Epithelial cell of alveolus of lung (primary cell): ENCODE results near the gene OPN1LW. TPM values are rescaled to one million over a fixed set of nuclear protein-coding genes. Genes with fewer than 3 reads are reported as not detected.

Source experiments
- total RNA-seq: library from RNA; depleted of rRNA; stranded (reverse); fragments of >200 nt; gene quantifications from 2 replicates; pipeline ENCODE4 v1.2.1, GENCODE V29; 2015

Gene OPN1LW
- not detected in 2 replicates for total RNA-seq

GRCh38 chrX:154144010-154144409, at the start of gene OPN1LW:
OPN1LW (plus strand) TSS chrX:154144243; CDS start chrX:154144284, 41 bp downstream.

GRCh38 chrX:154097589-154098541, 46.2 kb upstream of the OPN1LW start, which contains the start of gene MECP2:
MECP2 (minus strand) TSS chrX:154097717.

GRCh38 chrX:154182296-154182695, 38.3 kb downstream of the OPN1LW start, which contains the start of gene OPN1MW:
OPN1MW (plus strand) TSS chrX:154182596; CDS start chrX:154182678, 82 bp downstream.

Other genes starting within 250 kb of the OPN1LW start
- gene AVPR2, start 239.6 kb upstream of the OPN1LW start, total RNA-seq, result not detected in 2 replicates
- gene ARHGAP4, start 218.0 kb upstream of the OPN1LW start, total RNA-seq, result 1.6 and 6.7 TPM in 2 replicates
- gene NAA10, start 209.2 kb upstream of the OPN1LW start, total RNA-seq, result 81.6 and 104 TPM in 2 replicates
- 0.52 and 3.3 TPM in 2 replicates for gene RENBP, start 199.6 kb upstream of the OPN1LW start, total RNA-seq
- gene HCFC1, start 172.4 kb upstream of the OPN1LW start, total RNA-seq, result 35.6 and 45.3 TPM in 2 replicates
- 6.5 and 6.6 TPM in 2 replicates for gene TMEM187, start 171.5 kb upstream of the OPN1LW start, total RNA-seq
- gene IRAK1, start 124.3 kb upstream of the OPN1LW start, total RNA-seq, result 57.1 and 89.2 TPM in 2 replicates
- 21.2 and 24.4 TPM in 2 replicates for gene MECP2, start 46.5 kb upstream of the OPN1LW start, total RNA-seq
- not detected in 2 replicates for gene OPN1MW, start 38.4 kb downstream of the OPN1LW start, total RNA-seq
- gene OPN1MW2, start 75.5 kb downstream of the OPN1LW start, total RNA-seq, result not detected in 2 replicates
- not detected in 2 replicates for gene OPN1MW3, start 113.3 kb downstream of the OPN1LW start, total RNA-seq
- gene TEX28, start 150.9 kb downstream of the OPN1LW start, total RNA-seq, result not detected in 2 replicates
- gene TKTL1, start 151.6 kb downstream of the OPN1LW start, total RNA-seq, result not detected in 2 replicates
- 745 and 2,487 TPM in 2 replicates for gene FLNA, start 230.4 kb downstream of the OPN1LW start, total RNA-seq
- gene EMD, start 235.1 kb downstream of the OPN1LW start, total RNA-seq, result 66.7 and 79.0 TPM in 2 replicates